NCI-H510A treated with DMSO at 0.1 percent for 48 hours (cell line): ENCODE results near the gene RAB8A.
"Not testable (repeated sequence)": the region's sequence is repeated elsewhere in the genome, so short reads cannot be mapped to it uniquely, and the experiment has no call there.

Source experiments
- DNase-seq: peaks from one replicate; lab custom pipeline; 2025; lab: John Stamatoyannopoulos, UW

RAB8A gene

GRCh38 chr19:16078759-16079707 lies 32.7 kb upstream of the RAB8A start:
- no peak for DNase-seq

GRCh38 chr19:16084067-16084685 lies 27.5 kb upstream of the RAB8A start:
- DNase-seq: no peak

- DNase-seq: no peak
Measured at GRCh38 chr19:16085115-16085514, 26.6 kb upstream of the RAB8A start.

- DNase-seq: not testable (repeated sequence)
Measured at GRCh38 chr19:16087404-16087803, 24.3 kb upstream of the RAB8A start.

- DNase-seq: no peak
Measured at GRCh38 chr19:16087940-16088339, 23.7 kb upstream of the RAB8A start.

GRCh38 chr19:16088351-16089009 lies 23.2 kb upstream of the RAB8A start:
- DNase-seq: no peak

- no peak for DNase-seq
Measured at GRCh38 chr19:16089010-16089846, 22.5 kb upstream of the RAB8A start.

- DNase-seq: no peak
Measured at GRCh38 chr19:16091546-16092475, 19.9 kb upstream of the RAB8A start.

- DNase-seq: no peak
Measured at GRCh38 chr19:16094360-16095070, 17.2 kb upstream of the RAB8A start.

GRCh38 chr19:16095071-16095571 lies 16.6 kb upstream of the RAB8A start:
- no peak for DNase-seq

- no peak for DNase-seq
Measured at GRCh38 chr19:16096280-16096855, 15.3 kb upstream of the RAB8A start.

- DNase-seq: no peak
Measured at GRCh38 chr19:16098416-16098768, 13.3 kb upstream of the RAB8A start.

GRCh38 chr19:16098821-16099220 lies 12.9 kb upstream of the RAB8A start:
- no peak for DNase-seq

- DNase-seq: not testable (repeated sequence)
Measured at GRCh38 chr19:16099314-16099965, 12.2 kb upstream of the RAB8A start.

- no peak for DNase-seq
Measured at GRCh38 chr19:16100524-16100923, 11.2 kb upstream of the RAB8A start.

- DNase-seq: no peak
Measured at GRCh38 chr19:16104722-16105121, 7.0 kb upstream of the RAB8A start.

GRCh38 chr19:16106121-16106520 lies 5.6 kb upstream of the RAB8A start:
- no peak for DNase-seq

GRCh38 chr19:16111909-16112752 lies 442 bp downstream of the RAB8A start:
- no peak for DNase-seq
